ENCODE results near the gene GRIN1. TPM values are rescaled to one million over a fixed set of nuclear protein-coding genes. Genes with fewer than 3 reads are reported as not detected.
A peak's percentile ranks its signal among the peaks of the same experiment; 100 is the strongest.

GRIN1 gene
- total RNA-seq, 2 experiments from 2014 or later, result not detected

DNA sequence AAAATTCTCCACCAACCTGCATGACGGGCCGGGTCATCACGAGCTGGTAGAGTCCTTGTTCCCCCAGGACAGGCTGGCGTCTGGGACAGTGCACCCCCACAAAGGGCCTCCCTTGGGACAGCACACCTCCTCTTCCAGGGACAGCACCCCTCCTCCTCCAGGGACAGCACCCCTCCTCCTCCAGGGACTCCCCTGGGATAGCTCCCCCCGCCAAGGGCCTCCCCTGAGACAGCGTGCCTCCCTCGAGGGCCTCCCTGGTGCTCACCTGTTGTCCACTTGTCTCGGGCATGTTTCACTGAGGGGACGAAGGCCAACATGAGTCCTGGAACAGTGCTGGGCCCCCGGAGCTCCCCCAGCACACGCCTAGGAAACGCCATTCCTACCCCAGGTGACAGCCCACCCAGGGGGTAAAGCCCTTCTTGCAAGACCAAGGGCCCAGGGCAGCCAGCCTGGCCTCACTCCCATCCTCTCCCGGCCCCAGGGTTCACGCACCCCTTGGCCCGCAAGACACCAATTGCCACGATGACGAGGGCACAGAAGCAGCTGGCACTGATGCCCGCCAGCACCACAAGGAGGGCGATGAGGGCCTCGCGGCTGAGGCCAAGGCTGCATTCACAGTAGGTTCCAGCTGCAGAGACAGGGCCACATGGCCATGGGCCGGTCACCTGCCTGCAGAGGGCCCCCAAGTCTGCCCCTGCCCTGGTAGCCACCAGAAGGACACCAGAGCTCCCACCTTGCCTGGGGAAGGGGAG lies 32.4 kb downstream of the GRIN1 start:
- Mint-ChIP-seq H3K4me3 (no peak overlapping the region), H3K9me3 (ENCODE audit: insufficient read depth) (no peaks in the 10 kb centered on the region), H3K27ac (no peak overlapping the region), H3K27me3 (ENCODE audit: low read depth) (peaks cover 40% of the 10 kb centered on the region), H3K36me3 (ENCODE audit: low read depth) (no peaks in the 10 kb centered on the region), H3K4me1 (ENCODE audit: low read depth) (peaks cover 3% of the 10 kb centered on the region)
- POLR2A ChIA-PET, result interaction anchor here (0.6 to 0.8 kb wide), 4 partner anchors 16 to 71 kb away, joined by 3 to 4 read pairs (median 3); no protein-coding TSS in a partner anchor
- DNase-seq (no peak), ATAC-seq (no peak)
- CTCF ChIA-PET, result no interaction called here

DNA sequence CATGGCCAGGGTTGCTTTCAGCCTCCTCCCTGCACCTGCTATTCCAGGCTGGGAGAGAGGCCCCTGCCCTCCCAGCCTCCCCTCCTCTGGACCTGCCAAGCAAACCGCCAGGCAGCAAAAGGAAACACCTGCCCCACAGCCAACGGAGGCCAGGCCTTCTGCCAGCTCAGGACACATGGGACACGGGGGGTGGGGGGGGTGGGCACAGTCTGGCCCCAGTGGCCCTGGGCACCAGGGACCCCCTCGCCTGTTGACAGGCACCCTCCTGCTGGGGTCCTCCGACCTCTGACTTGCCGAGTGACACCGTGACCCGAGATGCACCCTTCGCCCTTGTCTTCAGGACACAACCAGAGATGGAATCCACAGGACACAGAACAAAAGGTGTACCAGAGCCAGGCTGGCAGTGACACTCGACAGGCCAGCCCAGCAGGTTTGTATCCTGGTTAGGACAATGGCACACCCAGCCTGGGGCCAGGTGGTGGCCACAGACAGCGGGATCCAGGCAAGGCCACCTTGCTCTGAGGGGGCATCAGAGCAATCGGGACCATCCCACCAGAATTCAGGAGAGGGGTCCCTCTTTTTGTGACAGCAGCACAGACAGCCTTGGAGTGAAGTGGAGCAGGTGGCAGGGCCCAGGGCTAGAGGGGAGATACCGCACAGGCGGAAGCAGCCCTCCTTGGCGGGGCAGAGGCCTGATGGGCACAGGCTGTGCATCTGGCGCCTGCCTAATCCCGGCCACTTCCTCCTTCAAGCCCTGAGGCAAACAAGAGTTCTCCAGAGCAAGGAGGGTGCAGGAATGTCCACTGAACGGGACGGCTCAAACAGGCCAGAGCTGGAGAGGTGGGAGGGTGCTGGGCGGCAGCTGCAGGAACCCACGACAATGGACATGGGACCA lies 34.2 kb downstream of the GRIN1 start:
- Mint-ChIP-seq H3K36me3 (ENCODE audit: low read depth) (peaks cover 5% of the 10 kb centered on the region), H3K27ac (no peak overlapping the region), H3K4me3 (no peak overlapping the region), H3K27me3 (ENCODE audit: low read depth) (peaks cover 30% of the 10 kb centered on the region), H3K9me3 (ENCODE audit: insufficient read depth) (no peaks in the 10 kb centered on the region), H3K4me1 (ENCODE audit: low read depth) (peaks cover 3% of the 10 kb centered on the region)
- CTCF ChIA-PET, result no interaction called here
- no peak for DNase-seq
- POLR2A ChIA-PET, result no interaction called here
- ATAC-seq, result no peak

DNA sequence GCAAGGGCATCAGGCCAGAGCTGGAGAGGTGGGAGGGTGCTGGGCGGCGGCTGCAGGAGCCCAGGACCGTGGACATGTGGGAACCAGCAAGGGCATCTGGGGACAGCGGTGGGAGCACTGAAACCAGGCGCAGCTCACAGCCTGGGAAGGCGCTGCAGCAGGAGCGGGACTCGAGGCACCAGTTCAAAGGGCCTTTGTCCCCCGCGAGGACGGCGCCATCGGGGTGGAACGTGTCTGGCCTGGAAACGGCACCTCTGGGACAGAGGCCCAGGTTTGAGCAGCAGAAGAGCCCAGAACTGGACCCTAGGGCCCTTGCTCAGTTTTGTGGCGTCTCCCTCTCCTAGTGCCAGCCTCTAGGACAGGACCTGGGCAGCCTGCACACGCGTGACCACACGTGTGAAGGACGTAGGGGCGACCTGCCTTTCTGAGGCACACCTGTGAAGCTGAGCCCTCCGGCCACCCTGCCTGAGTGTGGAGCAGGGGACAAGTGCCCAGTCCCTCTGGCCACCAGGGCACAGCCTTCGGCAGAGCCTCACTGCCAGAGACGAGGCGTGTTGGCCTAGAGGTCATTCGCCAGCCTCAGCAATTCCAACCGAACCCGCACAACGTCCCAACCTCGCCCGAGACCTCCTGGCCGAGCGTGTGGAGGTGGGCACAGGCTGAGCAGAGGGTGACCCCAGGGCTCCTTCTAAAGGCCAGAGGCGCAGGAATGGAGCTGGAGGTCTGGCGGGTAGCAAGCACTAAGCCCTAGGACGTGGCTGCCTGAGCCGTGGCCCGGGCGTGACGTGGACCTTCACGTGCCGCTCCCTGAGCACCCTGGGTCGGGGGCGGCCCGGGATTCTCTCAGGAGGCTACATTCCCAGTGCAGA lies 35.1 kb downstream of the GRIN1 start:
- H3K27me3 Mint-ChIP-seq (ENCODE audit: low read depth), result peaks cover 24% of the 10 kb centered on the region
- ATAC-seq (no peak), DNase-seq (no peak)
- H3K27ac Mint-ChIP-seq, result no peak overlapping the region
- H3K9me3 Mint-ChIP-seq (ENCODE audit: insufficient read depth), result no peaks in the 10 kb centered on the region
- H3K4me3 Mint-ChIP-seq, result no peak overlapping the region
- ChIA-PET POLR2A (interaction anchor here (1.0 kb wide), 1 partner anchor 9 kb away, joined by 3 read pairs; no protein-coding TSS in a partner anchor), CTCF (no interaction called here)
- no peaks in the 10 kb centered on the region for H3K4me1 Mint-ChIP-seq (ENCODE audit: low read depth)
- peaks cover 5% of the 10 kb centered on the region for H3K36me3 Mint-ChIP-seq (ENCODE audit: low read depth)

DNA sequence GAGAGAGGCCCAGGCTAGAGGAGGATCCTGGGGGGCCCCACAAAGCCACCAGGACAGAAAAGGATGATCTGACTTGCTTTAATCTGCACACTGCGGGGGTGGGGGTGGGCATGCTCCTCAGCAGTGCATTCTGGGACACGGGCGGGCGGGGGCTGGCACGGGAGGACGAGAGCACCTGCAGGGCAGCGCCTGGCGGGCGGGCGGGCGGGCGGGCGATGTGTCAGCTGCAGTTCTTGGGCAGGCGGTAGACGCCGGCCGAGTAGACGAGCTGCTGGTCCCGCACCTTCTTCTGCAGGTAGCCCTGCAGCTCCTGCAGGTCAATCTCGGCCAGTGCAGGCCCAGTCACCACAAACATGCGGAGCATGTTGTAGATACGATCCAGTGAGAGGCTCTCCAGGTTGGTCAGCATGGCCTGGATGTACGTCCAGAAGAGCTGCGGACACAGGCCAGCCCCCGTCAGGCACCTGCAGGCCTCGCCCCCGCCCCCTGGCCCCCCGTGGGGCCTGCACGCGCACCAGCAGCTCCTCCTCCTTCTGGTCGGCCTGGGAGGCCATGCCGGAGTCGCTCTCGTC lies 35.9 kb downstream of the GRIN1 start:
- CTCF ChIA-PET, result interaction anchor here (1.3 to 2.0 kb wide), 2 partner anchors 13 to 128 kb away, joined by 3 to 5 read pairs; no protein-coding TSS in a partner anchor
- ATAC-seq (no peak), DNase-seq (no peak)
- peaks cover 22% of the 10 kb centered on the region for H3K27me3 Mint-ChIP-seq (ENCODE audit: low read depth)
- POLR2A ChIA-PET, result interaction anchor here (1.0 kb wide), 1 partner anchor 8 kb away, joined by 3 read pairs; no protein-coding TSS in a partner anchor
- no peaks in the 10 kb centered on the region for H3K9me3 Mint-ChIP-seq (ENCODE audit: insufficient read depth)
- no peaks in the 10 kb centered on the region for H3K4me1 Mint-ChIP-seq (ENCODE audit: low read depth)
- no peak overlapping the region for H3K4me3 Mint-ChIP-seq
- no peak overlapping the region for H3K27ac Mint-ChIP-seq
- peaks cover 5% of the 10 kb centered on the region for H3K36me3 Mint-ChIP-seq (ENCODE audit: low read depth)

- H3K4me1 Mint-ChIP-seq (ENCODE audit: low read depth), result no peaks in the 10 kb centered on the region
- DNase-seq (no peak), ATAC-seq (no peak)
- POLR2A ChIA-PET, result no interaction called here
- peaks cover 17% of the 10 kb centered on the region for H3K27me3 Mint-ChIP-seq (ENCODE audit: low read depth)
- CTCF ChIA-PET, result interaction anchor here (1.3 to 2.0 kb wide), 3 partner anchors 12 to 129 kb away, joined by 3 to 5 read pairs (median 3); no protein-coding TSS in a partner anchor
- H3K36me3 Mint-ChIP-seq (ENCODE audit: low read depth), result peaks cover 5% of the 10 kb centered on the region
- no peak overlapping the region for H3K4me3 Mint-ChIP-seq
- H3K9me3 Mint-ChIP-seq (ENCODE audit: insufficient read depth), result no peaks in the 10 kb centered on the region
- H3K27ac Mint-ChIP-seq, result no peak overlapping the region
Observed at GRCh38 chr9:137175345-137175961, 36.5 kb downstream of the GRIN1 start.

DNA sequence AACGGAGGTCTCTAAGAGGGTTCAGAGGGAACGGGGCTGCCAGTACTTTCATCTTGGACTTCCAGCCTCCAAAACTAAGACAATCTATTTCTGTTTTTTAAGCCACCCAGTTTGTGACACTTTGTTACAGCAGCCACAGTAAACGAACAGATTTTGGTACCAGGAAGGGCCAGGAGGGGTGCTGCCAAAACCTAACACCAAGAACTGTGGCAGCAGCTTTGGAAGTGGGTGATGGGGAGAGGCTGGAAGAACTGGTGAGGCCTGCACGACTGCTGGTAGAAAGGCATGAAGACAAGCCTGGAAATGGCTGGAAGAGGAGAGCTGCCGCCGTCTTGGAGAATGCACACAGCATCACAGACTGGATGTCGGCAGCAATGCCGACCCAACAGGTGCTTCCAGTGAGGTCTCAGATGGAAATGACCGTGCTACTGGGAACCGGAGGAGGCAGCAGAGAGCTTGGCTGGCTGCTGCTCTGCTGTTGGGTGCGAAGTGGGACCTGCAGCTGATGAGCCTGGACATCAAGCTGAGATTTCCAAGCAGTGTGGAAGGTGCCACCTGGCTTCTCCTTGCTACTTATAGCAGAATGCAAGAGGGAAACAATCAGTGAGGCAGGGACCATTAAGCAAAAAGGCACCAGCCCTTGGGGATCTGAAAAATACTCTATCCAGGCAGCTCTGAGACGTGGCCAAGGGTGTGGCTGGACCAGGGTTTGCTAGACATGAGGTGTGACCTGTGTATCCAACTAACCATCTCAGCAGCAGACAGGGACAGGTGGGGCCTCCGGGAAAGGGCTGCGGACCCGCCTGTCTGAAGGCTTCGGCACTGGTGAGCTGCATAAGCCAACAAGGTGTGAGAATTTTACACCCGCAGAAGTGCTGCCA lies 37.6 kb downstream of the GRIN1 start:
- Mint-ChIP-seq H3K27me3 (ENCODE audit: low read depth) (peaks cover 11% of the 10 kb centered on the region), H3K4me1 (ENCODE audit: low read depth) (no peaks in the 10 kb centered on the region), H3K27ac (no peak overlapping the region), H3K36me3 (ENCODE audit: low read depth) (peaks cover 5% of the 10 kb centered on the region), H3K4me3 (no peak overlapping the region), H3K9me3 (ENCODE audit: insufficient read depth) (no peaks in the 10 kb centered on the region)
- CTCF ChIA-PET, result interaction anchor here (0.7 to 2.1 kb wide), 12 partner anchors 11 to 88 kb away, joined by 3 to 11 read pairs (median 3); partner anchors contain the start of genes CYSRT1 and RNF224
- POLR2A ChIA-PET, result interaction anchor here (0.8 to 1.0 kb wide), 2 partner anchors 12 to 47 kb away, joined by 3 to 4 read pairs; no protein-coding TSS in a partner anchor
- ATAC-seq (peak; percentile 54), DNase-seq (peak; percentile 42)

- ATAC-seq (no peak), DNase-seq (no peak)
- H3K27ac Mint-ChIP-seq, result no peak overlapping the region
- ChIA-PET CTCF (no interaction called here), POLR2A (no interaction called here)
- peaks cover 2% of the 10 kb centered on the region for H3K27me3 Mint-ChIP-seq (ENCODE audit: low read depth)
- H3K4me1 Mint-ChIP-seq (ENCODE audit: low read depth), result no peaks in the 10 kb centered on the region
- H3K4me3 Mint-ChIP-seq, result no peak overlapping the region
- peaks cover 9% of the 10 kb centered on the region for H3K36me3 Mint-ChIP-seq (ENCODE audit: low read depth)
- no peaks in the 10 kb centered on the region for H3K9me3 Mint-ChIP-seq (ENCODE audit: insufficient read depth)
Observed at GRCh38 chr9:137178201-137178938, 39.4 kb downstream of the GRIN1 start.

DNA sequence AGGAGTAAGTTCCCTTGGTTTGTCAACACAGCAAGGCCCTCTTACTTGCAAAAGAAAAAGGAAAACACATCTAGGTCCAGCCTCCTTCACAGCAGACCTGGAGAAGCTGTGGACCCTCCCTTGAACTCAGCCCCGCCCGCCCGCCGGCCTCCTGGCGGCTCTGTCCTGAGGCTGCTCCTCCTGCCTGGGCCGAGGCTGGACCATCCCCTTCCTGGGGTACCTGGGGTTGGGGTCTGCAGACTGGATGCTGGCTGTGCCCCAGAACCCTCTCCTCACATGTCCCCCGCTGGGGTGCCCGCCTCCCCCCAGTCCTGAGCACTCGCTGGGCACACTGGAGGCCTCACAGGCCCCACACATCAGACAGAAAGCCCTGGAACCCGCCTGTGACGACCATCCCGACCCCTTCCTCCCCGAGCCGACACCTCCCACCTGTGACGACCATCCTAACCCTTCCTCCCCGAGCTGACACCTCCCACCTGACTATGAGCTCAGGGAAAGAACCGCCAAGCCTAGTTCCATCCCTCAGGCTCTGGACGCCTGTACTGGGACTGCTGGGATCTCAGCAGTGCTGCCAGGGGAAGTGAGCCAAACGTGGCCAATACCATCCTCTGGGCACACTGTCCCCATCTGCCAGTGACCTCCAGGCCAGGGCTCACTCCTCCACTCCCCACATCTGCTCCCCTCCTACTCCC lies 40.1 kb downstream of the GRIN1 start:
- Mint-ChIP-seq H3K4me3 (no peak overlapping the region), H3K36me3 (ENCODE audit: low read depth) (peaks cover 12% of the 10 kb centered on the region), H3K4me1 (ENCODE audit: low read depth) (no peaks in the 10 kb centered on the region), H3K27ac (no peak overlapping the region), H3K27me3 (ENCODE audit: low read depth) (no peaks in the 10 kb centered on the region), H3K9me3 (ENCODE audit: insufficient read depth) (no peaks in the 10 kb centered on the region)
- DNase-seq, result no peak
- ChIA-PET POLR2A (no interaction called here), CTCF (no interaction called here)
- no peak for ATAC-seq

- ATAC-seq (no peak), DNase-seq (no peak)
- H3K9me3 Mint-ChIP-seq (ENCODE audit: insufficient read depth), result no peaks in the 10 kb centered on the region
- peaks cover 3% of the 10 kb centered on the region for H3K4me1 Mint-ChIP-seq (ENCODE audit: low read depth)
- CTCF ChIA-PET, result no interaction called here
- POLR2A ChIA-PET, result no interaction called here
- H3K4me3 Mint-ChIP-seq, result no peak overlapping the region
- peaks cover 16% of the 10 kb centered on the region for H3K36me3 Mint-ChIP-seq (ENCODE audit: low read depth)
- H3K27me3 Mint-ChIP-seq (ENCODE audit: low read depth), result no peaks in the 10 kb centered on the region
- no peak overlapping the region for H3K27ac Mint-ChIP-seq
Observed at GRCh38 chr9:137179761-137180160, 40.8 kb downstream of the GRIN1 start.

Measured in activated CD8-positive, alpha-beta T cell treated with anti-CD3 and anti-CD28 coated beads, Interleukin-2, amount 10 ng/mL, durations not matched to agents 7 days and 5 days (primary cell).